GM18517 (cell line): ENCODE measurements around the gene ARHGEF40.

Source experiments
- ATAC-seq: cut with Tn5 transposase; IDR thresholded peaks from one replicate; pipeline ENCODE4 v1.9.1; 2021; ENCODE audit warnings: mild to moderate bottlenecking, moderate library complexity; ENCODE audit not compliant: unreplicated experiment

ARHGEF40 gene

GRCh38 chr14:21078726-21079125 is 8.6 kb downstream of the ARHGEF40 start:
- ATAC-seq, result no peak

GRCh38 chr14:21081521-21082142 is 11.5 kb downstream of the ARHGEF40 start:
- no peak for ATAC-seq

DNA sequence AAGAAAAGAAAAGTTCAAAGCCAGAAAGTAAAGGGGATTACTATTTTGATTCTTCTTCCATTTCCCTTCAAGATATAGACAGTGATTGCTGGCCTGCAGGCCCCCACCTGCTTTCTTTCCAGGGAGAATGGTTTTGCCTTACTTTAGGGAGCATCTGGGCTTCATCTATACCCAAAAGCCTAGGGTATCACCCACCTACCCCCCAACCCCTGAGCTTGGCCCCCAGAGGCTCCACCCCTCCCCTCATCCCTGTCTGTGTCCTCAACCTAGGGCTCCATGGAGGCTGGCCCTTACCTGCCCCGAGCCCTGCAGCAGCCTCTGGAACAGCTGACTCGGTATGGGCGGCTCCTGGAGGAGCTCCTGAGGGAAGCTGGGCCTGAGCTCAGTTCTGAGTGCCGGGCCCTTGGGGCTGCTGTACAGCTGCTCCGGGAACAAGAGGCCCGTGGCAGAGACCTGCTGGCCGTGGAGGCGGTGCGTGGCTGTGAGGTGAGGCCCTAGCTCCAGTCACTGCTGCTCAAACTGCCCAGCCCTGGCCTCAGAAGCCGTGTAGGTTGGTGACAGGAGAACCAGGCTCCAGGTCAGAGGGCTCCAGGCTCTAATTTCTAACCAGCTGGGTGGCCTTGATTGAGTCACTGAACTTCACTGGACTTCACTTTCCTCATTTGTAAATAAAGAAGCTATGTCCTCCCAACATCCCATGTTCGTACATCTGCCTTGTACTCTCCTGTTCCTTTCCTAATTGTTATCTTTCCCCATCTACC is 13.6 kb downstream of the ARHGEF40 start:
- ATAC-seq, result no peak

DNA sequence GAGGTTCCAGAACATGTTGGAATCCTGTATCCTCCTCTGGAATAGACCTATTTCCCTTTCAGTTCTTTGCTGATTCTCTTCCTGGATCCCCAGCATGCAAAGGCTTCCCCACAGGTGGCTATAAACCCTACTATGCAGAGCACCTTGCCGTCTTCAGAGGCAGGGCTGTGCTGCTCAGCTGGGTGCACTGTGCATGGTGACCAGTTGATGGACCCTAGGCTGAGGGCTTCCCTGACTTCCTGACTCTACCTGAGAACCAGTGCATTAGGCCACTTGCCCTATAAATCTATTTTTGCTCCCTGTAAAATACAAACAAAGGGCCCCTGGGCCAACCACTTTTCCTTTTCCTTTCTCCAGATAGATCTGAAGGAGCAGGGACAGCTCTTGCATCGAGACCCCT is 14.3 kb downstream of the ARHGEF40 start:
- no peak for ATAC-seq

DNA sequence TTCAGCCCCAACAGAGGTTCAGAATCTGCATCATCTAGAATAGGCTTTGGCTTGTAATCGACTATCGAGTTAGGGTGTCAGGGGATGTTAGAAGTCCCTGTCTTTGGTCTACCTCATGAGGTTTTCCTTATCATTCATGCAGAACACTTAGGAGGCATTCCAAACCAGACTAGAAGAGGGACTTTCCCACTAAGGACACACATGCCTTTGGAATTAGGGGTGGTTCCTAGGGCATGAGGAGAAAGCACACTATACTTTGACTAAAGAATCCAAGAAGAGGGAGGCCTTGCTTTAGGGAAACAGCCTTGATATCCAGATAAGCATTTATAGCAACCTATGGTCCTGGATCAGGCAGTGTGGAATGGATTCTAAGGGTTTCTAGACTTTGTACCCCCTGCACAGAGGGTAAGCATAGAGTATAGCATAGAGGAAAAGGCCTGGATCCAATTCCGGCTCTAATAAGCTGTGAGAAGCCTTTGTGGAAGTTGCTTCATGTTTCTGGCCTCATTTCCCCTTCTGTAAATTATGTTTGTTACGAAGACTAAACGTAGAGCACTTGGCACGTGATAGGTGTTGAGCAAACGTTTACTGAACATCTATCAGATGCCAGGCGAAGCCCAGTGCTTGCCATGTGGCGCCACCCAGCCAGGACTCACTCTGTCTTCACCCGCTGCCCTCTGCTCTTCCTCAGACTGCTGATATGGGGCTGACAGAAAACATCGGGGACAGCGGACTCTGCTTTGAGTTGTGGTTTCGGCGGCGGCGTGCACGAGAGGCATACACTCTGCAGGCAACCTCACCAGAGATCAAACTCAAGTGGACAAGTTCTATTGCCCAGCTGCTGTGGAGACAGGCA is 15.1 kb downstream of the ARHGEF40 start:
- no peak for ATAC-seq

GRCh38 chr14:21086908-21087293 is 16.8 kb downstream of the ARHGEF40 start:
- no peak for ATAC-seq

DNA sequence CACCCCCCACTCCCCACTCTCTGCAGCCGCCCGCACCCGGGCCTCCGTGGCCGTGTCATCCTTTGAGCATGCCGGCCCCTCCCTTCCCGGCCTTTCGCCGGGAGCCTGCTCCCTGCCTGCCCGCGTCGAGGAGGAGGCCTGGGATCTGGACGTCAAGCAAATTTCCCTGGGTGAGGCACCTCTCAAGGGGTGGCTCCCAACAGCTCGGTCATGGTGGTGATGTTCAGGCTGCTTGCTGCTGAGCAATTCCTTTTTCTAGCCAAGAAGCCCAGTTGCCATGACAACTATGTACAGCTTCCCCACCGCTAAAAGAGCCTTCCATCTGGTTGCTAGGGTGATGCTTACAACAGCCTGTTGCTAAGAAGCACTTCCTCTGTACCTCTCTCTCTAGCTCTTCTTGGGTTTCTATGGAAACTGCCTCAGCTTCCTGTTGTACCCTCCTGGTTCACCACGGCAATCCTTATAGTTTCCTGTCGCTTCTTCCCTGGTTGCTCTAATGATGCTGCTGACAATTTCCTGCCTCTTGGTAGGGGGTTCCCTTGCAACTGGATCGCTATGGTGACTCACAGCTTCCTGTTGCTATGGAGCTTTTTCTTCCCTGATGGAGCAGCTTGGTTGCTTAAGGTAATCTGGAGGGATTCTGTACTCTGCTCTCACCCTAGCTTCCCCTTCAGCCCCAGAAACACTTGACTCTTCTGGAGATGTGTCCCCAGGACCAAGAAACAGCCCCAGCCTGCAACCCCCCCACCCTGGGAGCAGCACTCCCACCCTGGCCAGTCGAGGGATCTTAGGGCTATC is 17.4 kb downstream of the ARHGEF40 start:
- ATAC-seq, result no peak

DNA sequence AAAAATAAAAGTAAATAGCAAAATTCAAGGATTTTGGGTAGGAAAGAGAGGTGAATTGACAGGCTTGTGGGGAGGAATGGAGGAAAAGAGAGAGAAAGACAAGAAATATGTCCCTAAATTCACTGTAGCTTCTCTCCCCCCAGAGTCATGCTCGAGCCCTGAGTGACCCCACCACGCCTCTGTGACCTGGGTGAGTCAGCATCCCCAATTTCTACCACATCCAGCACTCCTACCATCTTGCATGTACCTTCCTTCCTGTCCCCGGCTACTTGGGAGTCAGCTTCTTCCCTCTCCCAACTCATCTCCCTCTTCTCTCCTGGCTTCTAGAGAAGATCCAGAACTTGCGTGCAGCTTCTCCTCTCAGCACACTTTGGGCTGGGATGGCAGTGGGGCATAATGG is 18.6 kb downstream of the ARHGEF40 start:
- no peak for ATAC-seq

- no peak for ATAC-seq
Measured at GRCh38 chr14:21089271-21089670, 19.2 kb downstream of the ARHGEF40 start.

DNA sequence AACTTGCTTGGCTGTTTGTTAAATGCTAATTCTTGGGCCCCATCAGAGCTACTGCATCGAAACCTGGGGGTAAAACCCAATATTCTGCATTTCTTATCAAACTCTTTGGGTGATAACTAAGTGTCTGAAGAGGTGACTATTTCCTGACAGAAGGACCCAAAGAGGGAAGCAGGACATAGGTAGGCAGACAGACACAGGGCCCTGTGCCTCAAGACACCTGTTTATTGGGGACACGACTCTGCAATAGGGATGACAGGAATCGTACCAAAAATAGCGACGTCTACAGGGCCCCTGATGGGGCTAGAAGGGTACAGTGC is 19.7 kb downstream of the ARHGEF40 start:
- ATAC-seq, result no peak

- ATAC-seq, result no peak
Measured at GRCh38 chr14:21090194-21090939, 20.3 kb downstream of the ARHGEF40 start.

- ATAC-seq, result no peak
Measured at GRCh38 chr14:21090940-21091663, 21.0 kb downstream of the ARHGEF40 start.

GRCh38 chr14:21091821-21092272 is 21.7 kb downstream of the ARHGEF40 start:
- ATAC-seq, result no peak

DNA sequence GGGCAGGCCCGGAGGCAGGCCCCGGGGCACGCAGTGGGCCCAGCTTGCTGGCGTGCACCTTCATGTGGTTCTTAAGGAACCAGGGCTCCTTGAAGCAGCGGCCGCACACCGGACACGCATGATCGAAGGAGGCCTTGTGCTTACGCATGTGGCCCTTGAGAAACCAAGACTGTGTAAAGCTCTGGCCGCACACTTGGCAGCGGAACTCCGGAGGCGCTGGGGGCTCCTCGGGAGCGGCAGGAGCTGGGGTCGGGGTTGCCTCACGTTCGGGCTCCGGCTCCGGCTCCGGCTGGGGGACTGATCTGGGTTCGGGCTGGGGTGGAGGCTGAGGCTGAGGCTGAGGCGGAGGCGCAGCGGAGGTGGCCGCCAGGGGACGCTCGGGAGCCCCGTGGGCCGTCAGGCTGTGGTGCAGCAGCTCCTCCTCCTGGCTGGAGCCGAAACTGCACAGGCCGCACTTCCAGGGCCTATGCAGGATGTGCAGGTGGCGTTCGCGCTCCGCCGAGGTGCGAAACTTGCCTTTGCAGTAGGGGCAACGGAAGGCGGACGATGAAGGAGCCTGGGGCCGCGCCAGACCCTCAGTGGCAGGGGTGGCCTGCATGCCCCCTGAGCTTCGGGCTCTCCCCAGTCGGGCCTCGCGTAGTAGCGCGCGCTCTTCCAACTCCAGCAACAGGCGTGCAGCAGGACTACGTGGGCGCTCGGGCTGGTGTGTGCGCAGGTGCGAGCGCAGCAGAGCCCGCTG is 22.3 kb downstream of the ARHGEF40 start:
- ATAC-seq, result peak; percentile 63

- ATAC-seq, result no peak
Measured at GRCh38 chr14:21093018-21093417, 22.9 kb downstream of the ARHGEF40 start.

DNA sequence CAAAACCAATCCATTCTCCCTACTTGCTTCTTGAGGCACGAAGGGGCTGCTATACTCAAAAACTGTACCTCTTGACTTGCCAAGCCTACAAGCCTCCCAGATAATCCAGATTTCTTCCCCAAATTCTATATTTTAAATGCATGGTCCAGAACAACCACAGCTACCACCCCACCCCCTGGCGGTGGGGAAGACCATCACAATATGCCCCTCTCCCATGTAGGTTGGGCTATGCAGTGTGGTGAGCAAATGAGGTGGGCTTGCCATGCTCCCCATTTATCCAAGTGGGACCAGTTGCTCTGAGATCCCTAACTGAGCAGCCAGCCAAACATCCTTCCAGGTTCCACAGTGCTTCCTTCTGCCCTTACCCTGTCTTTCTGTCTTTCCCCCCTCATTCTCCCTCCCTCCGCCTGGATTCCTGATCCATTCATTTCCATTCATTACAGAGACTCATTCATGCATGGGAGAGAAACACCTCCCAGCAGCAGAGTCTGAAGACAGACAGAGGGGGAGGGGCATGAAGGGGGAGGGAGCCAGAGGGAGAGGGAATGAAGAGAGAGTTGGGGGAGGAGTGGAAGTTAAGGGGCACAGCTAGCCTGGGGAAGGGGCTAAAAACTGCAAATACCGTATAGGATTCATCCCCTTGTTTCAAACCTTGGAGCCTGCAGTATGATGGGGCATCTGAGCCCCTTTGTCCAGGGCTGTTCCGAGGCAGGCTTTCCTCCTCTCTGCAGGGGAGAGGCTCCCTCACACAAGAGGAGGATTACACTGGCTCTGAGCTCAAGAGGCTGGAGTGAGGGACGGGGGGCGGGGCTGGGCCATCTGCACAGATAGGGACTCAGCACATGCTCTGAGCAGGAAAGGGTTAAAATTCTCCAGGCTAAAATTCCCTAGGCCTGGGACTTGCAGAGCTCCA is 23.9 kb downstream of the ARHGEF40 start:
- ATAC-seq, result no peak

DNA sequence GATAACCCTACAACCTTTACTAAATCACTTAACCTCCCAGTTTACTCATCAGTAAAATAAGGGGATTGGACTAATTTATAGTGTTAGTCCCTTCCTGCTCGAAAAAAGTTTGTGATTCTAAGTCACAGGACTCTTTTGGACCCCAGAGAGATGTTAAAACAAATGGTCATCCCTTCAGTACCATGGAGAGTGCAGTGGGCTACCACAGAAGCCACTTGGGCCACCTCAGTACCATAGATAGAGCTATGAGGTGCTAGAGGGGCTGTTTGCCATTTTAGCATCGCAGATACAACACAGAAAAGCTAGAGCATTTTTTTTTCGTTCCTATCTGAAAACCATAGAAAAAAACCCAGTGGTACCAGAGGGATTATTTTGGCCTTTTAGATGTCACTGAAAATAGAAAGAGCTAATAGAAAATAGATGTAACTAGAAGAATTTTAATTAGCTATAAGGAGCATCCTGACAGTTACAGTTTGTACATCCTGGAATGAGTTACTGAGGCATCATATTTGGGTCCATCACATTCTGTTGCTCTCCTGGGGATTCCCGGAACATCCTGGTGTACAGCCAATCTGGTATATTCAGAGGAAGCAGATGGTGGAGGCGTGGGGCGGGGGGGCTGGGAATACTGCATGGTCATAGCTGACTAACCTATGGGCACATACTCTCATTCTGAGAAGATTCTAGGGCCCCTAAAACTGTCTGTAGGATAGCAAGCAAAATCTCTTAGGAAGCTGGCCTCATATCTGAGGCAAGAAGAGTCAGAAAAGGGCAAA is 25.5 kb downstream of the ARHGEF40 start:
- ATAC-seq, result no peak
